Measurements from ENCODE around the gene PDZD2.

DNA sequence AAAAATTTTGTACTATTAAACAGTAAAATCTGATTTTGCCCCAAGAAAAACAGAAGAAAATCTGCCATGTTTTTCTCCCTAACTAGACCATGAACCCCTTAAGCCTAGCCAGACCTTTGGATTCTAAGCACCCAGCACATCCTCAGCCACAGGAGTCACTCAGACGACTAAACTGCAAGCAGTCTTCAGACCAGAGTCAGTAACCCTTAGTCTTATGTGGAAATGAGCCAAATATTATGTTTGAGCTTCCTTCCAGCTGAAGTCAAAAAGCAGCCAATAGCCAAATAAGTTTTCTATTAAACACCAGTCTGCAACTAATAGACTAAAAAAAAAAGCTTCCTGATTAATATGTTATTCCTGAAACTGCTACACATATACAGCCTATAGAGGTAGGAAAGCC, 487.8 kb downstream of the PDZD2 start:
- no peak for TF ChIP-seq SUZ12 (IDR thresholded peaks at IDR 0.05; ENCODE audit: extremely low read depth, insufficient read depth, insufficient read length)
- TF ChIP-seq YY1 (IDR thresholded peaks at IDR 0.05; ENCODE audit: insufficient read depth, insufficient read length), result no peak
- no peak for TF ChIP-seq ZNF274 (IDR thresholded peaks at IDR 0.05; ENCODE audit: low read depth, low read length)

Data from NT2/D1 (cell line).